Activated CD4-positive, alpha-beta memory T cell treated with anti-CD3 and anti-CD28 coated beads for 36 hours (primary cell): ENCODE measurements around the gene ACMSD. TPM values are rescaled to one million over a fixed set of nuclear protein-coding genes. Genes with fewer than 3 reads are reported as not detected.
"Not testable (repeated sequence)": the region's sequence is repeated elsewhere in the genome, so short reads cannot be mapped to it uniquely, and the experiment has no call there.

Source experiments
- CTCF ChIA-PET: fragments of 350-600 bp; sonication (Branson Sonifier 250); formaldehyde crosslinking; loops from one replicate; lab custom pipeline; 2021; ENCODE audit warnings: antibody characterized with exemption, inconsistent platforms; lab: Charles Lee
- POLR2A ChIA-PET: fragments of 350-600 bp; sonication (Branson Sonifier 250); formaldehyde crosslinking; loops from one replicate; lab custom pipeline; 2021; ENCODE audit warnings: antibody characterized with exemption; lab: Charles Lee
- DNase-seq: peaks from one replicate; pipeline ENCODE4 v3.0.0-alpha.2; 2020
- H3K27ac Mint-ChIP-seq: one replicate; pipeline ENCODE4 v1.8.0; 2021; ENCODE audit warnings: mixed read lengths
- H3K27me3 Mint-ChIP-seq: one replicate; pipeline ENCODE4 v1.8.0; 2021; ENCODE audit warnings: mixed read lengths
- H3K36me3 Mint-ChIP-seq: one replicate; pipeline ENCODE4 v1.8.0; 2021; ENCODE audit warnings: mixed read lengths
- H3K4me1 Mint-ChIP-seq: one replicate; pipeline ENCODE4 v1.8.0; 2021; ENCODE audit warnings: low read depth, mixed read lengths
- H3K4me3 Mint-ChIP-seq: one replicate; pipeline ENCODE4 v1.8.0; 2021; ENCODE audit warnings: mild to moderate bottlenecking, mixed read lengths
- H3K9me3 Mint-ChIP-seq: one replicate; pipeline ENCODE4 v1.8.0; 2021; ENCODE audit warnings: mixed read lengths
- intact Hi-C: fragments of 100-400 bp; cut with micrococcal nuclease; formaldehyde crosslinking; loops from one replicate; pipeline ENCODE4 v1.15.1; 2023
- total RNA-seq, 2 experiments: library from RNA; stranded (reverse); gene quantifications; one replicate each; pipeline ENCODE4 v1.2.3, GENCODE V29; 2021

The ACMSD gene
- total RNA-seq, 2 experiments from 2014 or later: not detected

GRCh38 chr2:134883552-134884293 lies 45.3 kb downstream of the ACMSD start:
- ChIA-PET POLR2A (no interaction called here), CTCF (no interaction called here)

GRCh38 chr2:134884435-134884834 lies 46.0 kb downstream of the ACMSD start:
- H3K36me3 Mint-ChIP-seq: peaks cover 3% of the 10 kb centered on the region
- no peaks in the 10 kb centered on the region for H3K27me3 Mint-ChIP-seq
- H3K27ac Mint-ChIP-seq: no peak overlapping the region
- ChIA-PET CTCF (no interaction called here), POLR2A (no interaction called here)
- DNase-seq: no peak
- no peak overlapping the region for H3K4me3 Mint-ChIP-seq
- intact Hi-C loops: no loop called here
- H3K4me1 Mint-ChIP-seq: no peaks in the 10 kb centered on the region
- no peaks in the 10 kb centered on the region for H3K9me3 Mint-ChIP-seq

More at GRCh38 chr2:134883552-134884293, 45.3 kb downstream of the ACMSD start:
- DNase-seq: no peak
- H3K4me1 Mint-ChIP-seq: no peaks in the 10 kb centered on the region
- peaks cover 6% of the 10 kb centered on the region for H3K9me3 Mint-ChIP-seq
- intact Hi-C loops: no loop called here
- peaks cover 3% of the 10 kb centered on the region for H3K36me3 Mint-ChIP-seq
- H3K27ac Mint-ChIP-seq: no peak overlapping the region
- no peaks in the 10 kb centered on the region for H3K27me3 Mint-ChIP-seq
- no peak overlapping the region for H3K4me3 Mint-ChIP-seq

GRCh38 chr2:134892282-134893035 lies 54.0 kb downstream of the ACMSD start:
- no peaks in the 10 kb centered on the region for H3K4me1 Mint-ChIP-seq
- intact Hi-C loops: no loop called here
- POLR2A ChIA-PET: no interaction called here
- no peaks in the 10 kb centered on the region for H3K27me3 Mint-ChIP-seq
- H3K9me3 Mint-ChIP-seq: no peaks in the 10 kb centered on the region
- DNase-seq: no peak
- H3K4me3 Mint-ChIP-seq: no peak overlapping the region
- no peak overlapping the region for H3K27ac Mint-ChIP-seq
- H3K36me3 Mint-ChIP-seq: no peaks in the 10 kb centered on the region
- CTCF ChIA-PET: no interaction called here

- Mint-ChIP-seq H3K4me1 (no peaks in the 10 kb centered on the region), H3K4me3 (no peak overlapping the region), H3K9me3 (no peaks in the 10 kb centered on the region), H3K27me3 (no peaks in the 10 kb centered on the region), H3K36me3 (no peaks in the 10 kb centered on the region), H3K27ac (no peak overlapping the region)
- POLR2A ChIA-PET: no interaction called here
- DNase-seq: no peak
- intact Hi-C loops: loop anchor here (5.0 kb wide), 2 partner anchors 431 to 446 kb away; no protein-coding TSS in a partner anchor
- CTCF ChIA-PET: interaction anchor here (0.7 to 1.4 kb wide), 4 partner anchors 19 to 446 kb away, joined by 3 to 17 read pairs (median 4); no protein-coding TSS in a partner anchor
These were observed 59.5 kb downstream of the ACMSD start for GRCh38 chr2:134897932-134898331.

GRCh38 chr2:134899204-134899603 lies 60.8 kb downstream of the ACMSD start:
- H3K9me3 Mint-ChIP-seq: no peaks in the 10 kb centered on the region
- intact Hi-C loops: loop anchor here (5.0 kb wide), 2 partner anchors 432 to 447 kb away; no protein-coding TSS in a partner anchor
- ChIA-PET POLR2A (no interaction called here), CTCF (interaction anchor here (0.6 to 0.7 kb wide), 2 partner anchors 269 to 452 kb away, joined by 3 read pairs; no protein-coding TSS in a partner anchor)
- no peak overlapping the region for H3K27ac Mint-ChIP-seq
- H3K27me3 Mint-ChIP-seq: no peaks in the 10 kb centered on the region
- no peak overlapping the region for H3K4me3 Mint-ChIP-seq
- H3K36me3 Mint-ChIP-seq: no peaks in the 10 kb centered on the region
- H3K4me1 Mint-ChIP-seq: no peaks in the 10 kb centered on the region
- no peak for DNase-seq

- no peak for DNase-seq
- CTCF ChIA-PET: no interaction called here
- no peak overlapping the region for H3K4me3 Mint-ChIP-seq
- H3K27ac Mint-ChIP-seq: no peak overlapping the region
- peaks cover 1% of the 10 kb centered on the region for H3K27me3 Mint-ChIP-seq
- H3K9me3 Mint-ChIP-seq: no peaks in the 10 kb centered on the region
- POLR2A ChIA-PET: no interaction called here
- H3K4me1 Mint-ChIP-seq: no peaks in the 10 kb centered on the region
- intact Hi-C loops: no loop called here
- no peaks in the 10 kb centered on the region for H3K36me3 Mint-ChIP-seq
These were observed 61.7 kb downstream of the ACMSD start for GRCh38 chr2:134900151-134900550.

GRCh38 chr2:134903701-134904100 lies 65.3 kb downstream of the ACMSD start:
- H3K27ac Mint-ChIP-seq, H3K9me3 Mint-ChIP-seq, intact Hi-C loops, H3K36me3 Mint-ChIP-seq, H3K4me3 Mint-ChIP-seq, CTCF ChIA-PET, DNase-seq, H3K27me3 Mint-ChIP-seq, H3K4me1 Mint-ChIP-seq: not testable (repeated sequence)
- POLR2A ChIA-PET: interaction anchor here (0.6 kb wide), 1 partner anchor 439 kb away, joined by 3 read pairs; no protein-coding TSS in a partner anchor

- Mint-ChIP-seq H3K4me1 (no peaks in the 10 kb centered on the region), H3K27me3 (peaks cover 1% of the 10 kb centered on the region), H3K36me3 (no peaks in the 10 kb centered on the region), H3K27ac (no peak overlapping the region), H3K9me3 (peaks cover 6% of the 10 kb centered on the region), H3K4me3 (no peak overlapping the region)
- intact Hi-C loops: no loop called here
- DNase-seq: no peak
- CTCF ChIA-PET: no interaction called here
- POLR2A ChIA-PET: no interaction called here
These were observed 66.8 kb downstream of the ACMSD start for GRCh38 chr2:134905168-134905567.

- CTCF ChIA-PET: no interaction called here
- peaks cover 1% of the 10 kb centered on the region for H3K27me3 Mint-ChIP-seq
- POLR2A ChIA-PET: no interaction called here
- no peaks in the 10 kb centered on the region for H3K36me3 Mint-ChIP-seq
- DNase-seq: no peak
- no peaks in the 10 kb centered on the region for H3K4me1 Mint-ChIP-seq
- no peak overlapping the region for H3K4me3 Mint-ChIP-seq
- intact Hi-C loops: no loop called here
- no peak overlapping the region for H3K27ac Mint-ChIP-seq
- peaks cover 6% of the 10 kb centered on the region for H3K9me3 Mint-ChIP-seq
These were observed 68.3 kb downstream of the ACMSD start for GRCh38 chr2:134906726-134907125.

GRCh38 chr2:134907441-134908116 lies 69.2 kb downstream of the ACMSD start:
- CTCF ChIA-PET, POLR2A ChIA-PET, H3K9me3 Mint-ChIP-seq, H3K27ac Mint-ChIP-seq, intact Hi-C loops, H3K4me3 Mint-ChIP-seq, H3K27me3 Mint-ChIP-seq, H3K36me3 Mint-ChIP-seq, DNase-seq, H3K4me1 Mint-ChIP-seq: not testable (repeated sequence)

GRCh38 chr2:134910763-134911399 lies 72.5 kb downstream of the ACMSD start:
- no peak overlapping the region for H3K4me3 Mint-ChIP-seq
- peaks cover 3% of the 10 kb centered on the region for H3K27me3 Mint-ChIP-seq
- CTCF ChIA-PET: no interaction called here
- intact Hi-C loops: loop anchor here (10.0 kb wide), 2 partner anchors 626 to 1074 kb away; partner anchors contain the start of gene DARS1
- H3K27ac Mint-ChIP-seq: no peak overlapping the region
- POLR2A ChIA-PET: no interaction called here
- H3K36me3 Mint-ChIP-seq: peaks cover 1% of the 10 kb centered on the region
- H3K4me1 Mint-ChIP-seq: no peaks in the 10 kb centered on the region
- H3K9me3 Mint-ChIP-seq: peaks cover 6% of the 10 kb centered on the region
- DNase-seq: no peak
